ENCODE results near the gene ROR2.

DNA sequence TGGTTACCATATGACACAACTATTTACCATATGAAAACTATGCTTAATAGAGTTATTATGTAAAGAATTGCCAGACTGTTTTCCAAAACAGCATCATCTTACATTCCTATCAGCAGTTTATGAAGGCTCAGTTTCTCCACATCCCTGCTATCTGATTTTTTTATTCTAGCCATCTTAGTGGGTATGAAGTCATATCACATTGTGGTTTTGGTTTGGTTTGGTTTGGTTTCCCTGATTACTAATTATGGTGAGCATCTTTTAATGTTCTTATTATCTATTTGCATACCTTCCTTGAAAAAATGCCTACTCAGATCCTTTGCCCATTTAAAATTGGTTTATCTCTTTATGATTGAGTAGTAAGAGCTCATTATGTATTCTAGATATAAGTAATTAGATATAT, 327.0 kb downstream of the ROR2 start:
- no peak for TF ChIP-seq CTCF (IDR thresholded peaks at IDR 0.05)
- TF ChIP-seq POLR2A (IDR thresholded peaks at IDR 0.05): no peak

All from uterus (tissue), 2 donors.